Liver (tissue), 9 donors: ENCODE results near the gene IRAK4. TPM values are rescaled to one million over a fixed set of nuclear protein-coding genes. Genes with fewer than 3 reads are reported as not detected.

ENCODE experiments used
- DNase-seq: peaks from one replicate; pipeline ENCODE4 v3.0.0-alpha.2; 2017; ENCODE audit warnings: low spot score
- H3K27ac ChIP-seq, 2 donors: one replicate each; pipeline ENCODE4 v1.7.0; 2013; ENCODE audit warnings: inconsistent platforms in 2 of 2, low read length in 2 of 2, control low read depth in 1 of 2, low read depth in 1 of 2, mild to moderate bottlenecking in 1 of 2
- H3K27me3 ChIP-seq, 4 donors: one replicate each; pipeline versions ENCODE4 v1.6.1 to v1.7.0; 2013; ENCODE audit warnings: low read length in 3 of 4, inconsistent platforms in 1 of 4, mild to moderate bottlenecking in 1 of 4, moderate library complexity in 1 of 4; ENCODE audit not compliant: control insufficient read depth in 4 of 4, insufficient read depth in 4 of 4
- H3K36me3 ChIP-seq, 4 donors: one replicate each; pipeline versions ENCODE4 v1.6.1 to v1.7.0; 2013; ENCODE audit warnings: low read length in 3 of 4, mild to moderate bottlenecking in 3 of 4, low read depth in 1 of 4, moderate library complexity in 1 of 4; ENCODE audit not compliant: control insufficient read depth in 4 of 4, insufficient read depth in 3 of 4
- H3K4me1 ChIP-seq, 4 donors: one replicate each; pipeline versions ENCODE4 v1.6.1 to v1.7.0; 2013; ENCODE audit warnings: low read length in 3 of 4, mild to moderate bottlenecking in 3 of 4, moderate library complexity in 1 of 4; ENCODE audit not compliant: control insufficient read depth in 4 of 4, insufficient read depth in 4 of 4
- H3K4me3 ChIP-seq, 3 donors: one replicate each; pipeline versions ENCODE4 v1.6.1 to v1.7.0; 2013; ENCODE audit warnings: low read length in 3 of 3, control low read depth in 1 of 3, low read depth in 1 of 3, mild to moderate bottlenecking in 1 of 3
- H3K9ac ChIP-seq, 2 donors: one replicate each; pipeline ENCODE4 v1.7.0; 2013; ENCODE audit warnings: low read length in 2 of 2, mild to moderate bottlenecking in 2 of 2, moderate library complexity in 2 of 2, control low read depth in 1 of 2, low read depth in 1 of 2
- H3K9me3 ChIP-seq, 4 donors: one replicate each; pipeline versions ENCODE4 v1.6.1 to v1.7.0; 2013; ENCODE audit warnings: low read length in 3 of 4; ENCODE audit not compliant: control insufficient read depth in 4 of 4
- ATF3 ChIP-seq: IDR thresholded peaks from 2 replicates; pipeline ENCODE4 v1.6.1; 2016; ENCODE audit warnings: antibody characterized with exemption
- EGR1 ChIP-seq, 2 donors: IDR thresholded peaks; 2 replicates each; pipeline ENCODE4 v1.6.1; 2016 to 2018; ENCODE audit warnings: antibody characterized with exemption in 2 of 2, low read depth in 2 of 2
- FOXA1 ChIP-seq: IDR thresholded peaks from 2 replicates; pipeline ENCODE4 v1.6.1; 2016; ENCODE audit warnings: antibody characterized with exemption
- GABPA ChIP-seq, 2 donors: IDR thresholded peaks in 1 of 2; conservative IDR thresholded peaks in 1 of 2; 2 replicates each; pipeline ENCODE4 v1.6.1; 2016; ENCODE audit warnings: antibody characterized with exemption in 2 of 2, mild to moderate bottlenecking in 1 of 2, moderate library complexity in 1 of 2
- HNF4A ChIP-seq, 2 donors: conservative IDR thresholded peaks; 2 replicates each; pipeline ENCODE4 v1.6.1; 2016; ENCODE audit warnings: antibody characterized with exemption in 2 of 2, mild to moderate bottlenecking in 2 of 2
- HNF4G ChIP-seq: IDR thresholded peaks from 2 replicates; pipeline ENCODE4 v1.6.1; 2016; ENCODE audit warnings: antibody characterized with exemption
- JUND ChIP-seq, 2 donors: IDR thresholded peaks; 2 replicates each; pipeline ENCODE4 v1.6.1; 2016; ENCODE audit warnings: antibody characterized with exemption in 2 of 2
- MAX ChIP-seq: IDR thresholded peaks from 2 replicates; pipeline ENCODE4 v1.6.1; 2016; ENCODE audit warnings: antibody characterized with exemption
- NR2F2 ChIP-seq: IDR thresholded peaks from 2 replicates; pipeline ENCODE4 v1.6.1; 2016; ENCODE audit warnings: antibody characterized with exemption
- RAD21 ChIP-seq, 2 donors: IDR thresholded peaks; 2 replicates each; pipeline ENCODE4 v1.6.1; 2016; ENCODE audit warnings: antibody characterized with exemption in 2 of 2, mild to moderate bottlenecking in 2 of 2
- RXRA ChIP-seq, 2 donors: IDR thresholded peaks; 2 replicates each; pipeline ENCODE4 v1.6.1; 2017 to 2018; ENCODE audit warnings: antibody characterized with exemption in 2 of 2, mild to moderate bottlenecking in 1 of 2
- SP1 ChIP-seq: IDR thresholded peaks from 2 replicates; pipeline ENCODE4 v1.6.1; 2018; ENCODE audit warnings: antibody characterized with exemption, mild to moderate bottlenecking
- TAF1 ChIP-seq: conservative IDR thresholded peaks from 2 replicates; pipeline ENCODE4 v1.6.1; 2016; ENCODE audit warnings: antibody characterized with exemption, mild to moderate bottlenecking
- YY1 ChIP-seq: IDR thresholded peaks from 2 replicates; pipeline ENCODE4 v1.6.1; 2016; ENCODE audit warnings: antibody characterized with exemption, mild to moderate bottlenecking
- WGBS: extraction: QIAGEN DNeasy Blood & Tissue Kit; methylation state at CpG from one replicate; pipeline ENCODE4 v1.1.7; 2013; 5-methylcytosine and 5-hydroxymethylcytosine counted together
- polyA plus RNA-seq, 2 donors: library from polyadenylated mRNA; stranded (reverse) in 1 of 2; unstranded in 1 of 2; fragments of 200-250 nt in 1 of 2; fragments of >200 nt in 1 of 2; fragmentation: Nextera tagmentation in 1 of 2; extraction: Ambion mirVana in 1 of 2; gene quantifications; one replicate each; pipeline versions ENCODE4 v1.2.1 to v1.2.3, GENCODE V29; 2013 to 2015
- total RNA-seq, 2 donors: library from RNA; depleted of rRNA; stranded (reverse); fragments of >200 nt; gene quantifications; one replicate each; pipeline ENCODE4 v1.2.3, GENCODE V29; 2014
- TF ChIP-seq, protein P1 (sequence below): IDR thresholded peaks from 2 replicates; pipeline ENCODE4 v1.6.1; 2016; ENCODE audit warnings: antibody characterized with exemption, mild to moderate bottlenecking
- TF ChIP-seq, protein P2 (sequence below): IDR thresholded peaks from 2 replicates; pipeline ENCODE4 v1.6.1; 2016; ENCODE audit warnings: antibody characterized with exemption
- TF ChIP-seq, protein P3 (sequence below): fragments of 150-350 bp; IDR thresholded peaks from 2 replicates; pipeline ENCODE4 v1.5.1; 2017; ENCODE audit warnings: improper control_type of control experiment, low read depth, low read length; ENCODE audit not compliant: missing input control
- donor health status: healthy.
- donor health status: healthy.
- donor health status: healthy.
- donor health status: healthy.
- donor health status: healthy.

The IRAK4 gene
- total and polyA plus RNA-seq, 4 donors = 5.0 to 19.1 (median 7.7) TPM

GRCh38 chr12:43760396-43760795 lies 1.6 kb downstream of the IRAK4 start:
- no peak overlapping the region for H3K4me3 ChIP-seq
- no peak overlapping the region for H3K27ac ChIP-seq
- H3K4me1 ChIP-seq = peaks cover 3 to 24% (median 13%) of the 10 kb centered on the region in 4 donors
- DNase-seq = no peak
- no peaks in the 10 kb centered on the region for H3K27me3 ChIP-seq
- H3K9me3 ChIP-seq = no peaks in the 10 kb centered on the region
- H3K9ac ChIP-seq = no peak overlapping the region
- WGBS = 62% methylated on average over 2 of the region's 2 CpGs
- no peaks in the 10 kb centered on the region for H3K36me3 ChIP-seq
- TF ChIP-seq YY1 (no peak), RXRA (IDR thresholded peaks at IDR 0.05) (no peak), HNF4G (no peak), SP1 (no peak), ATF3 (no peak), HNF4A (conservative IDR thresholded peaks at IDR 0.05) (no peak), FOXA1 (no peak), NR2F2 (no peak), GABPA (IDR thresholded peaks at IDR 0.05 in 1 of 2, conservative IDR thresholded peaks at IDR 0.05 in 1 of 2) (no peak), TAF1 (no peak), RAD21 (IDR thresholded peaks at IDR 0.05) (no peak), MAX (no peak), JUND (IDR thresholded peaks at IDR 0.05) (no peak), EGR1 (IDR thresholded peaks at IDR 0.05; ENCODE audit: low read depth in 2 of 2) (no peak)
- TF ChIP-seq, protein P1, sequence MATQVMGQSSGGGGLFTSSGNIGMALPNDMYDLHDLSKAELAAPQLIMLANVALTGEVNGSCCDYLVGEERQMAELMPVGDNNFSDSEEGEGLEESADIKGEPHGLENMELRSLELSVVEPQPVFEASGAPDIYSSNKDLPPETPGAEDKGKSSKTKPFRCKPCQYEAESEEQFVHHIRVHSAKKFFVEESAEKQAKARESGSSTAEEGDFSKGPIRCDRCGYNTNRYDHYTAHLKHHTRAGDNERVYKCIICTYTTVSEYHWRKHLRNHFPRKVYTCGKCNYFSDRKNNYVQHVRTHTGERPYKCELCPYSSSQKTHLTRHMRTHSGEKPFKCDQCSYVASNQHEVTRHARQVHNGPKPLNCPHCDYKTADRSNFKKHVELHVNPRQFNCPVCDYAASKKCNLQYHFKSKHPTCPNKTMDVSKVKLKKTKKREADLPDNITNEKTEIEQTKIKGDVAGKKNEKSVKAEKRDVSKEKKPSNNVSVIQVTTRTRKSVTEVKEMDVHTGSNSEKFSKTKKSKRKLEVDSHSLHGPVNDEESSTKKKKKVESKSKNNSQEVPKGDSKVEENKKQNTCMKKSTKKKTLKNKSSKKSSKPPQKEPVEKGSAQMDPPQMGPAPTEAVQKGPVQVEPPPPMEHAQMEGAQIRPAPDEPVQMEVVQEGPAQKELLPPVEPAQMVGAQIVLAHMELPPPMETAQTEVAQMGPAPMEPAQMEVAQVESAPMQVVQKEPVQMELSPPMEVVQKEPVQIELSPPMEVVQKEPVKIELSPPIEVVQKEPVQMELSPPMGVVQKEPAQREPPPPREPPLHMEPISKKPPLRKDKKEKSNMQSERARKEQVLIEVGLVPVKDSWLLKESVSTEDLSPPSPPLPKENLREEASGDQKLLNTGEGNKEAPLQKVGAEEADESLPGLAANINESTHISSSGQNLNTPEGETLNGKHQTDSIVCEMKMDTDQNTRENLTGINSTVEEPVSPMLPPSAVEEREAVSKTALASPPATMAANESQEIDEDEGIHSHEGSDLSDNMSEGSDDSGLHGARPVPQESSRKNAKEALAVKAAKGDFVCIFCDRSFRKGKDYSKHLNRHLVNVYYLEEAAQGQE = no peak
- TF ChIP-seq, protein P2, sequence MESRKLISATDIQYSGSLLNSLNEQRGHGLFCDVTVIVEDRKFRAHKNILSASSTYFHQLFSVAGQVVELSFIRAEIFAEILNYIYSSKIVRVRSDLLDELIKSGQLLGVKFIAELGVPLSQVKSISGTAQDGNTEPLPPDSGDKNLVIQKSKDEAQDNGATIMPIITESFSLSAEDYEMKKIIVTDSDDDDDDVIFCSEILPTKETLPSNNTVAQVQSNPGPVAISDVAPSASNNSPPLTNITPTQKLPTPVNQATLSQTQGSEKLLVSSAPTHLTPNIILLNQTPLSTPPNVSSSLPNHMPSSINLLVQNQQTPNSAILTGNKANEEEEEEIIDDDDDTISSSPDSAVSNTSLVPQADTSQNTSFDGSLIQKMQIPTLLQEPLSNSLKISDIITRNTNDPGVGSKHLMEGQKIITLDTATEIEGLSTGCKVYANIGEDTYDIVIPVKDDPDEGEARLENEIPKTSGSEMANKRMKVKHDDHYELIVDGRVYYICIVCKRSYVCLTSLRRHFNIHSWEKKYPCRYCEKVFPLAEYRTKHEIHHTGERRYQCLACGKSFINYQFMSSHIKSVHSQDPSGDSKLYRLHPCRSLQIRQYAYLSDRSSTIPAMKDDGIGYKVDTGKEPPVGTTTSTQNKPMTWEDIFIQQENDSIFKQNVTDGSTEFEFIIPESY = no peak
- TF ChIP-seq, protein P3, sequence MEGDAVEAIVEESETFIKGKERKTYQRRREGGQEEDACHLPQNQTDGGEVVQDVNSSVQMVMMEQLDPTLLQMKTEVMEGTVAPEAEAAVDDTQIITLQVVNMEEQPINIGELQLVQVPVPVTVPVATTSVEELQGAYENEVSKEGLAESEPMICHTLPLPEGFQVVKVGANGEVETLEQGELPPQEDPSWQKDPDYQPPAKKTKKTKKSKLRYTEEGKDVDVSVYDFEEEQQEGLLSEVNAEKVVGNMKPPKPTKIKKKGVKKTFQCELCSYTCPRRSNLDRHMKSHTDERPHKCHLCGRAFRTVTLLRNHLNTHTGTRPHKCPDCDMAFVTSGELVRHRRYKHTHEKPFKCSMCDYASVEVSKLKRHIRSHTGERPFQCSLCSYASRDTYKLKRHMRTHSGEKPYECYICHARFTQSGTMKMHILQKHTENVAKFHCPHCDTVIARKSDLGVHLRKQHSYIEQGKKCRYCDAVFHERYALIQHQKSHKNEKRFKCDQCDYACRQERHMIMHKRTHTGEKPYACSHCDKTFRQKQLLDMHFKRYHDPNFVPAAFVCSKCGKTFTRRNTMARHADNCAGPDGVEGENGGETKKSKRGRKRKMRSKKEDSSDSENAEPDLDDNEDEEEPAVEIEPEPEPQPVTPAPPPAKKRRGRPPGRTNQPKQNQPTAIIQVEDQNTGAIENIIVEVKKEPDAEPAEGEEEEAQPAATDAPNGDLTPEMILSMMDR = no peak

DNA sequence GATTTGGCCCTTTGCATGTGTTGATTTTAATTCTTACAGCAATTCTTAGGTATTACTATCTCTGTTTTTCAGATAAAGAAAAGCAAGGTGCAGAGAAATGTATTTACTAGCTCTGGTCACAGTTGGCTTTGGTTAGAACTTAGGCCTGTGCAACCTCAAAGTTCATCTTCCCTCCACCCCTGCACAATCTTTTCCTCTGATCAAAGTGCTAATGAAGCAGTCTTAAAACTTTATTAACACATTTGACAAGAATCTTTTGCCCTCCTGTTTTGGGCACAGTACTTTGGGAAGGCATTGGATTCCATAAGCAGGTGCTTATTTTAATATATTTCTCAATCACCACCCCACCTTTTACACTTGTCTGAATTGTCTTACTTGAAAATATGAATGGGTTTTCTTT lies 2.7 kb downstream of the IRAK4 start:
- Histone ChIP-seq H3K4me3 (no peak overlapping the region), H3K9me3 (no peaks in the 10 kb centered on the region), H3K9ac (no peak overlapping the region), H3K27ac (no peak overlapping the region), H3K4me1 (peaks cover 3 to 24% (median 13%) of the 10 kb centered on the region in 4 donors), H3K36me3 (no peaks in the 10 kb centered on the region), H3K27me3 (no peaks in the 10 kb centered on the region)
- TF ChIP-seq GABPA (IDR thresholded peaks at IDR 0.05 in 1 of 2, conservative IDR thresholded peaks at IDR 0.05 in 1 of 2) = no peak
- no peak for TF ChIP-seq HNF4G
- TF ChIP-seq HNF4A (conservative IDR thresholded peaks at IDR 0.05) = no peak
- TF ChIP-seq JUND (IDR thresholded peaks at IDR 0.05) = no peak
- TF ChIP-seq ATF3 = no peak
- no peak for TF ChIP-seq RAD21 (IDR thresholded peaks at IDR 0.05)
- no peak for TF ChIP-seq FOXA1
- TF ChIP-seq SP1 = no peak
- no peak for TF ChIP-seq NR2F2
- TF ChIP-seq, protein P2 = no peak
- TF ChIP-seq EGR1 (IDR thresholded peaks at IDR 0.05; ENCODE audit: low read depth in 2 of 2) = no peak
- no peak for TF ChIP-seq YY1
- no peak for DNase-seq
